SK-N-MC (cell line): Measurements from ENCODE around the gene GRB10.

ENCODE experiments used
- EZH2 ChIP-seq: fragments of 200-600 bp; sonication (generic); IDR thresholded peaks from one replicate; pipeline ENCODE4 v1.6.1; 2017; ENCODE audit warnings: antibody characterized with exemption
- FOXP2 ChIP-seq: optimal IDR thresholded peaks from 2 replicates; pipeline ENCODE3; 2011; ENCODE audit warnings: mild to moderate bottlenecking, moderate library complexity; ENCODE audit not compliant: insufficient read depth; ENCODE audit errors: extremely low read length, control extremely low read depth
- POLR2AphosphoS5 ChIP-seq: IDR thresholded peaks from 2 replicates; pipeline ENCODE4 v1.6.1; 2012; ENCODE audit warnings: mild to moderate bottlenecking, low read depth, low read length, borderline replicate concordance

DNA sequence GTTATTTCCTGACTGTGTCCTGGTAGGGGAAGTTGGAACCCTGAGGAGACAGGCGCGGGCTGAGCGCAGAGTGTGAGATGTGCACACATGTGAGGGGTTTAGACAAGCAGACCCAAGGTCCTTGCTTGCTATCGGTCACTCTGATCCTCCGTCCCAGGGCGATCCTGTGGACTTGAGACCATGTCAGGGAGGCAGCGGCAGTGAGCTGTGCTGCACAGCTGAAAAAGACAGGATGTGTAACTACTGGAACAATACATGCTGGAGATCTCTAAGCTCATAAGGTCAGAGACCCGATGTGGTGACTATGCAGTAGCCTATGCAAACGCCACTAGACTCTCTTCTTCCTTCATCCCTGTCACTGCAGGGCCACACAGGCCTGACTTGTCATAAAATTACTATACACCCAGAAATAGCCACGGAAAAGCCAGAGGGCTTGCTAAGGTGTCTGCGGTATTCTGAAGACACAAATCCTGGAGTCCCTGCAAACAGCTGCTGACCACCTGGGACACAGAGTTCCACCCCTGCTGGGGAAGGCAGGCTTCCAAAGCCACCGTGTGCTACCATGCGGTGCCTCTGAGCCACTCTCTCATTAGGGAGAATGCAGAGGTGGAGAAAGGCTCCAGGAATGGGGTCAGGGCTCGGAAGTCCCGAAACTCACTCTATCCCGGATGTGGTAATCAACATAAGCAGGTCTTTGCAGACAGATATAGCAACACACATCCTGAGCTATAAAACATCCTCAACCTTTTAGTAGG, 126.4 kb downstream of the GRB10 start:
- TF ChIP-seq POLR2AphosphoS5 (no peak), EZH2 (no peak), FOXP2 (no peak)
